ENCODE measurements around the gene CIRBP. TPM values are rescaled to one million over a fixed set of nuclear protein-coding genes. Genes with fewer than 3 reads are reported as not detected.

The CIRBP gene
- total and polyA plus RNA-seq, 2 of the 13 experiments (the other 11 are each of a cell fraction or from before 2014, with no cell fraction given), result 133 to 140 TPM

DNA sequence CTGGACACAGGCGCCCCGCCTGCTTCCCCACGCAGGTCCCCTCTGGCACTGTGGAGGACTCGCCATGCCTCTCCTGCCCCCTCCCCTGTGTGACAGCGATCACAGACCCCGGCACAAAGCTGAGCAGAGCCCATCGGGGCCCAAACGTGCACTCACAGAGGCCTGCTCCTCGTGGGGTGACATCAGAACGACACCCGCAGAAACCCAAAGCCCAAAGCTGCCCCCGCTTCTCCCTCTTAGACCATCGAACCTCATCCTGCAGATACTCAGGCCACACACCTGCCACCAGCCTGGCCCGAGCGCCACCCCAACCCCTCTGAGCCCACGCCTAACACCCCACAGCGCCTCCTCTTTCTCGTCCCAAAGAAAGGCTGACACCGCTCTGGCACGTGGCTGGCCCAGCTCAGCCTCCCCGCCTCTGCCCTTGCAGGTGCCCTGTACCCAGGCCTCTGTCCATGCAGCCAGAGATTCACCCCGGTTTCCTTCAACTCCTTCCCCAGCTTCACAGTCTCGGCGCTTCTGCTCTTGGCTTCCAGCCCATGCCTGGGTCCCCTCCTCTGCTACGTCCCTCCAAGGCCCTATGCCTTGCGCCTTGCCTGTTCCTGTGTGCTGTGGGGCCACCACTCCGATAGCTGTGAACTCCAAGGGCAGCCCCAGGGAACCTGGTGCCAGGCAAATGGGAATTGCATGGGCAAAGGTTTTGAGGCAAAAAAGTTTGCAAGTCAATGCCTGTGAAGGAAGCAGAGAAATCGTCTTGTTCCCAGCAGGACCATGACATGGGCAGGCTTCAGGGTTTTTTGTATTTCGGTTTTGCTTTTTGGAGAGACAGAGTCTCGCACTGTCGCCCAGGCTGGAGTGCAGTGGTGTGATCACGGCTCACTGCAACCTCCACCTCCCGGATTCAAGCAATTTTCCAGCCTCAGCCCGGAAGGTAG, 30.5 kb upstream of the CIRBP start (continued):
- no peak for TF ChIP-seq ZBTB40 (IDR thresholded peaks at IDR 0.05)
- 0 out of 2 replicates have a peak, but pooled peaks have one; percentile 57 for TF ChIP-seq ZBTB40 (CRISPR knock-in tag; IDR thresholded peaks at IDR 0.05)
- no peak for TF ChIP-seq HINFP (CRISPR knock-in tag; IDR thresholded peaks at IDR 0.05; ENCODE audit: low read depth)
- no peak for TF ChIP-seq HMG20B (CRISPR knock-in tag; conservative IDR thresholded peaks at IDR 0.05)
- TF ChIP-seq MED1 (CRISPR knock-in tag; IDR thresholded peaks at IDR 0.05), result peak; percentile 40; the same call in 1 of the 2 replicates
- TF ChIP-seq NCOR1 (IDR thresholded peaks at IDR 0.05; ENCODE audit: borderline replicate concordance, low read length), result no peak
- TF ChIP-seq EED (CRISPR knock-in tag; IDR thresholded peaks at IDR 0.05), result no peak
- no peak for TF ChIP-seq ZBTB44 (CRISPR knock-in tag; IDR thresholded peaks at IDR 0.05)
- TF ChIP-seq PRDM10 (CRISPR knock-in tag; IDR thresholded peaks at IDR 0.05; ENCODE audit: low read depth), result no peak
- TF ChIP-seq AGO1 (IDR thresholded peaks at IDR 0.05; ENCODE audit: low read depth, low read length, poor library complexity, severe bottlenecking), result no peak
- TF ChIP-seq NFKB2 (CRISPR knock-in tag; IDR thresholded peaks at IDR 0.05; ENCODE audit: borderline replicate concordance), result peak; percentile 59; the same call in 1 of the 2 replicates

Data from HepG2 (cell line).